GM23338 (cell line): ENCODE measurements around the gene SH3PXD2B.

Experiments used
- EZH2 ChIP-seq: fragments of 200-600 bp; sonication (generic); IDR thresholded peaks from one replicate; pipeline ENCODE4 v1.8.0; 2017; ENCODE audit warnings: antibody characterized with exemption, mild to moderate bottlenecking, low read depth; ENCODE audit not compliant: unreplicated experiment
- EZH2phosphoT487 ChIP-seq: fragments of 200-600 bp; sonication (generic); IDR thresholded peaks from one replicate; pipeline ENCODE4 v1.8.1; 2018; ENCODE audit warnings: antibody characterized with exemption; ENCODE audit not compliant: unreplicated experiment
- POLR2AphosphoS5 ChIP-seq: IDR thresholded peaks from 2 replicates; pipeline ENCODE4 v1.6.1; 2016; ENCODE audit warnings: antibody characterized with exemption, low read depth
- TF ChIP-seq, protein P1 (sequence below), 2 experiments: fragments of 200-600 bp in 1 of 2; sonication (generic) in 1 of 2; conservative IDR thresholded peaks; 2 replicates each; pipeline versions ENCODE4 v1.5.1 to v1.6.1; 2016 to 2017; ENCODE audit warnings: antibody characterized with exemption in 2 of 2, low read depth in 2 of 2, mild to moderate bottlenecking in 2 of 2, moderate library complexity in 1 of 2
- TF ChIP-seq, protein P2 (sequence below): IDR thresholded peaks from one replicate; pipeline ENCODE4 v1.6.1; 2018; ENCODE audit warnings: antibody characterized with exemption; ENCODE audit not compliant: unreplicated experiment
- TF ChIP-seq, protein P3 (sequence below): IDR thresholded peaks from 2 replicates; pipeline ENCODE4 v1.6.1; 2016; ENCODE audit warnings: antibody characterized with exemption

DNA sequence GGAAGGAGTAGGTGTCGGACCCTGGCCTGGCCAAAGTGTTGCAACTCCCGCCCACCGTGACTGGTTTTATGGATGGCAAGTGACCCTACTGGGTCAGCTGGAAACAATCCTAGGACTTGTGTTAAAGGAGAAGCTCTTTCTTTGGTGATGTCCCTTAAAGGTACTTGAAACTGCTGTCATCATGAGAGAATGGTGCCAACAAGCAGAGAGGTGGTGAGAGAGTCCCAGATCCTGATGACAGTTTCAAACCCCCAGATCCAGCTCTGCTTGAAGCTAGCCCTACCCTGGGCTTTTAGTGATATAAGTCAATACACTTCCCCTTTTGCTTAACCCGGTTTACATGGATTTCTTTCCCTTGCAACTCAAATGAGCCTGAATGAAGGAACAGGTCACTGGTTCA lies 98.3 kb downstream of the SH3PXD2B start:
- TF ChIP-seq, protein P1, sequence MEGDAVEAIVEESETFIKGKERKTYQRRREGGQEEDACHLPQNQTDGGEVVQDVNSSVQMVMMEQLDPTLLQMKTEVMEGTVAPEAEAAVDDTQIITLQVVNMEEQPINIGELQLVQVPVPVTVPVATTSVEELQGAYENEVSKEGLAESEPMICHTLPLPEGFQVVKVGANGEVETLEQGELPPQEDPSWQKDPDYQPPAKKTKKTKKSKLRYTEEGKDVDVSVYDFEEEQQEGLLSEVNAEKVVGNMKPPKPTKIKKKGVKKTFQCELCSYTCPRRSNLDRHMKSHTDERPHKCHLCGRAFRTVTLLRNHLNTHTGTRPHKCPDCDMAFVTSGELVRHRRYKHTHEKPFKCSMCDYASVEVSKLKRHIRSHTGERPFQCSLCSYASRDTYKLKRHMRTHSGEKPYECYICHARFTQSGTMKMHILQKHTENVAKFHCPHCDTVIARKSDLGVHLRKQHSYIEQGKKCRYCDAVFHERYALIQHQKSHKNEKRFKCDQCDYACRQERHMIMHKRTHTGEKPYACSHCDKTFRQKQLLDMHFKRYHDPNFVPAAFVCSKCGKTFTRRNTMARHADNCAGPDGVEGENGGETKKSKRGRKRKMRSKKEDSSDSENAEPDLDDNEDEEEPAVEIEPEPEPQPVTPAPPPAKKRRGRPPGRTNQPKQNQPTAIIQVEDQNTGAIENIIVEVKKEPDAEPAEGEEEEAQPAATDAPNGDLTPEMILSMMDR (conservative IDR thresholded peaks at IDR 0.05; ENCODE audit: low read depth in 2 of 2): no peak
- TF ChIP-seq POLR2AphosphoS5: no peak
- TF ChIP-seq, protein P2, sequence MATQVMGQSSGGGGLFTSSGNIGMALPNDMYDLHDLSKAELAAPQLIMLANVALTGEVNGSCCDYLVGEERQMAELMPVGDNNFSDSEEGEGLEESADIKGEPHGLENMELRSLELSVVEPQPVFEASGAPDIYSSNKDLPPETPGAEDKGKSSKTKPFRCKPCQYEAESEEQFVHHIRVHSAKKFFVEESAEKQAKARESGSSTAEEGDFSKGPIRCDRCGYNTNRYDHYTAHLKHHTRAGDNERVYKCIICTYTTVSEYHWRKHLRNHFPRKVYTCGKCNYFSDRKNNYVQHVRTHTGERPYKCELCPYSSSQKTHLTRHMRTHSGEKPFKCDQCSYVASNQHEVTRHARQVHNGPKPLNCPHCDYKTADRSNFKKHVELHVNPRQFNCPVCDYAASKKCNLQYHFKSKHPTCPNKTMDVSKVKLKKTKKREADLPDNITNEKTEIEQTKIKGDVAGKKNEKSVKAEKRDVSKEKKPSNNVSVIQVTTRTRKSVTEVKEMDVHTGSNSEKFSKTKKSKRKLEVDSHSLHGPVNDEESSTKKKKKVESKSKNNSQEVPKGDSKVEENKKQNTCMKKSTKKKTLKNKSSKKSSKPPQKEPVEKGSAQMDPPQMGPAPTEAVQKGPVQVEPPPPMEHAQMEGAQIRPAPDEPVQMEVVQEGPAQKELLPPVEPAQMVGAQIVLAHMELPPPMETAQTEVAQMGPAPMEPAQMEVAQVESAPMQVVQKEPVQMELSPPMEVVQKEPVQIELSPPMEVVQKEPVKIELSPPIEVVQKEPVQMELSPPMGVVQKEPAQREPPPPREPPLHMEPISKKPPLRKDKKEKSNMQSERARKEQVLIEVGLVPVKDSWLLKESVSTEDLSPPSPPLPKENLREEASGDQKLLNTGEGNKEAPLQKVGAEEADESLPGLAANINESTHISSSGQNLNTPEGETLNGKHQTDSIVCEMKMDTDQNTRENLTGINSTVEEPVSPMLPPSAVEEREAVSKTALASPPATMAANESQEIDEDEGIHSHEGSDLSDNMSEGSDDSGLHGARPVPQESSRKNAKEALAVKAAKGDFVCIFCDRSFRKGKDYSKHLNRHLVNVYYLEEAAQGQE: no peak
- no peak for TF ChIP-seq EZH2
- TF ChIP-seq EZH2phosphoT487: no peak
- TF ChIP-seq, protein P3, sequence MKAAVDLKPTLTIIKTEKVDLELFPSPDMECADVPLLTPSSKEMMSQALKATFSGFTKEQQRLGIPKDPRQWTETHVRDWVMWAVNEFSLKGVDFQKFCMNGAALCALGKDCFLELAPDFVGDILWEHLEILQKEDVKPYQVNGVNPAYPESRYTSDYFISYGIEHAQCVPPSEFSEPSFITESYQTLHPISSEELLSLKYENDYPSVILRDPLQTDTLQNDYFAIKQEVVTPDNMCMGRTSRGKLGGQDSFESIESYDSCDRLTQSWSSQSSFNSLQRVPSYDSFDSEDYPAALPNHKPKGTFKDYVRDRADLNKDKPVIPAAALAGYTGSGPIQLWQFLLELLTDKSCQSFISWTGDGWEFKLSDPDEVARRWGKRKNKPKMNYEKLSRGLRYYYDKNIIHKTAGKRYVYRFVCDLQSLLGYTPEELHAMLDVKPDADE: no peak
